Keratinocyte (primary cell): ENCODE results near the gene DCP1A. TPM values are rescaled to one million over a fixed set of nuclear protein-coding genes. Genes with fewer than 3 reads are reported as not detected.

Source experiments
- DNase-seq: peaks from one replicate; pipeline ENCODE4 v3.0.0-alpha.2; 2011; ENCODE audit warnings: low read depth, missing footprints, low spot score
- FAIRE-seq: peaks from 2 replicates; lab custom pipeline; 2011; peaks lifted over from hg19 to GRCh38; lab: Jason Lieb, UNC
- H2AFZ ChIP-seq: 2 replicates; pipeline ENCODE4 v1.6.0; 2012; ENCODE audit warnings: low read length, control low read depth, inconsistent platforms; ENCODE audit not compliant: control insufficient read depth
- H3K27ac ChIP-seq: 2 replicates; pipeline ENCODE4 v1.5.1; 2011; ENCODE audit warnings: low read length; ENCODE audit not compliant: control insufficient read depth, insufficient read depth
- H3K27me3 ChIP-seq: 3 replicates; pipeline ENCODE4 v1.6.0; 2011; ENCODE audit warnings: low read length; ENCODE audit not compliant: control insufficient read depth, insufficient read depth; ENCODE audit errors: extremely low read depth
- H3K36me3 ChIP-seq, 2 experiments: 2 replicates in 1 of 2; 3 replicates in 1 of 2; pipeline ENCODE4 v1.5.1; 2011; ENCODE audit warnings: low read length in 2 of 2, mild to moderate bottlenecking in 1 of 2; ENCODE audit not compliant: control insufficient read depth in 2 of 2, insufficient read depth in 2 of 2; ENCODE audit errors: extremely low read depth in 1 of 2
- H3K4me1 ChIP-seq: 3 replicates; pipeline ENCODE4 v1.5.1; 2011; ENCODE audit warnings: low read length; ENCODE audit not compliant: control insufficient read depth, insufficient read depth; ENCODE audit errors: extremely low read depth
- H3K4me2 ChIP-seq: 3 replicates; pipeline ENCODE4 v1.6.0; 2011; ENCODE audit warnings: low read depth, low read length; ENCODE audit not compliant: control insufficient read depth, insufficient read depth; ENCODE audit errors: extremely low read depth
- H3K4me3 ChIP-seq, 3 experiments: fragments of 200-600 bp in 1 of 3; sonication (generic) in 1 of 3; 2 replicates in 2 of 3; 3 replicates in 1 of 3; pipeline ENCODE4 v1.5.1; 2011 to 2016; ENCODE audit warnings: low read length in 3 of 3, mild to moderate bottlenecking in 3 of 3, control low read depth in 2 of 3, inconsistent platforms in 1 of 3, low read depth in 1 of 3, mixed read lengths in 1 of 3, mixed run types in 1 of 3, moderate library complexity in 1 of 3; ENCODE audit not compliant: control insufficient read depth in 2 of 3, insufficient read depth in 2 of 3; ENCODE audit errors: extremely low read depth in 1 of 3
- H3K79me2 ChIP-seq: 2 replicates; pipeline ENCODE4 v1.6.0; 2012; ENCODE audit warnings: low read length; ENCODE audit not compliant: control insufficient read depth, insufficient read depth
- H3K9ac ChIP-seq: 3 replicates; pipeline ENCODE4 v1.6.0; 2011; ENCODE audit warnings: low read length; ENCODE audit not compliant: control insufficient read depth, insufficient read depth; ENCODE audit errors: extremely low read depth
- H3K9me1 ChIP-seq: 3 replicates; pipeline ENCODE4 v1.6.0; 2011; ENCODE audit warnings: low read length; ENCODE audit not compliant: control insufficient read depth, insufficient read depth; ENCODE audit errors: extremely low read depth
- H3K9me3 ChIP-seq: 2 replicates; pipeline ENCODE4 v1.5.1; 2012; ENCODE audit warnings: low read depth, low read length; ENCODE audit not compliant: control insufficient read depth
- H4K20me1 ChIP-seq: 3 replicates; pipeline ENCODE4 v1.6.0; 2011; ENCODE audit warnings: low read length; ENCODE audit not compliant: control insufficient read depth, insufficient read depth; ENCODE audit errors: extremely low read depth
- CTCF ChIP-seq, 3 experiments: IDR thresholded peaks in 1 of 3; conservative IDR thresholded peaks in 1 of 3; optimal IDR thresholded peaks in 1 of 3; 2 replicates in 2 of 3; 3 replicates in 1 of 3; pipeline versions ENCODE3 to v1.5.1; 2011; ENCODE audit warnings: low read length in 3 of 3, mild to moderate bottlenecking in 3 of 3, moderate library complexity in 2 of 3, control low read depth in 1 of 3, inconsistent platforms in 1 of 3; ENCODE audit not compliant: insufficient read depth in 2 of 3; ENCODE audit errors: extremely low read depth in 1 of 3
- EZH2 ChIP-seq: IDR thresholded peaks from one replicate; pipeline ENCODE4 v1.6.1; 2012; ENCODE audit warnings: inconsistent platforms, mild to moderate bottlenecking, low read length, moderate library complexity
- dilution Hi-C: fragments of 300-500 bp; cut with MboI; formaldehyde crosslinking; loops from one replicate; pipeline ENCODE4 v1.7.0; 2020; ENCODE audit warnings: low sequenced_read_pairs; ENCODE audit not compliant: extremely low pct_ligation_motif_present
- polyA plus RNA-seq, 5 experiments: library from polyadenylated mRNA; depleted of rRNA in 3 of 5; stranded (reverse) in 3 of 5; stranded (forward) in 1 of 5; unstranded in 1 of 5; fragments of >200 nt; gene quantifications; 1 replicate in 1 of 5; 2 replicates in 3 of 5; 3 replicates in 1 of 5; pipeline versions ENCODE4 v1.2.1 to v1.2.3, GENCODE V29; 2011 to 2012; ENCODE audit warnings: missing spikeins in 2 of 5, low read depth in 1 of 5, low replicate concordance in 1 of 5

Gene DCP1A
- polyA plus RNA-seq, 1 donor (not counting 4 experiments of a cell fraction or from before 2014, with no cell fraction given) = 15.0 TPM

DNA sequence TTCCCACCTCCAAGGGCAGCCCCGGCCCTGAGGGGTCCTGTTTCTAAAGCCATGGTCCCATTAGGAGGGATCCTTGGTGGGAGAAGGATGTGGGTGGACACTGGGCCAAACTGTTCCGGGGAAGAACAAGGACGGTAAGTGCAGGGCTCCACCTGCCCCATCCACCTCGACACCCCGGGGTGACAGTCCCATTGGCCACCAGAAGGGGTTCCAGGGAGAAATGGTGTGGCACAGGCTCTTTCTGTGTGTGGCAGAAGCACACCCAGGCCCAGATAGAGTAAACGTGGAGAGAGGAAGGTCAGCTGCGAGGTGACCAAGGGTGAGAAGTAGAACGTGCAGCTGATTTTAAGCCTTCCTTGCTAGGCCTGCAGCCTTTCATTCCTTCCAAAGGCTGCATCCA lies 103.6 kb downstream of the DCP1A start:
- Histone ChIP-seq H3K36me3 (peaks cover 38 to 47% of the 10 kb centered on the region in 2 experiments), H3K9me3 (no peaks in the 10 kb centered on the region), H3K4me1 (peaks cover 7% of the 10 kb centered on the region), H3K9me1 (peaks cover 16% of the 10 kb centered on the region), H4K20me1 (peaks cover 64% of the 10 kb centered on the region), H3K9ac (no peak overlapping the region), H3K4me3 (no peak overlapping the region), H2AFZ (no peak overlapping the region), H3K27me3 (no peaks in the 10 kb centered on the region), H3K4me2 (no peak overlapping the region), H3K79me2 (peaks cover 90% of the 10 kb centered on the region), H3K27ac (no peak overlapping the region)
- FAIRE-seq = no peak
- TF ChIP-seq EZH2 = no peak
- no peak for TF ChIP-seq CTCF (optimal IDR thresholded peaks at IDR 0.05 in 1 of 3, IDR thresholded peaks at IDR 0.05 in 1 of 3, conservative IDR thresholded peaks at IDR 0.05 in 1 of 3; ENCODE audit: extremely low read depth in 1 of 3, insufficient read depth in 2 of 3, low read length in 3 of 3)
- no peak for DNase-seq
- dilution Hi-C loops = no loop called here

DNA sequence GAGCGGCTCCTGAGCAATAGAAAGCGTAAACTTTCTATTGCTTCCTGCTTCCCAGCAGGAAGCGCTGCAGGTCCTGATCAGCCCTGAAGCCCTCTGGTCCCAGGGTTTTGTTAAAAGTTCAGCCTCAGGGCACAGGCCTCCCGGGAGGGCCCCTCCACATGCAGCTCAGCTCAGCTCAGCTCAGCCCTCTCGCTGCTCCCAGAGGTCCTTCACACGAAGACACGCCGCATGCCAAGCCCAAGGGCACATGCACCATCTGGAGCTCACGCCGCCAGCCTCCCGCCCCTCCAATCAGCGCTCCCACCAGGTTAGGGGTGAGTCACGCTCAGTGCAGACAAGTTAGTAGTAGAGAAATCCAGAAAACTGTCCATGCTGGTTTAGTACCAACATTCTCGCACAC lies 104.2 kb downstream of the DCP1A start:
- Histone ChIP-seq H3K27me3 (no peaks in the 10 kb centered on the region), H3K4me2 (no peak overlapping the region), H3K27ac (no peak overlapping the region), H3K79me2 (peaks cover 84% of the 10 kb centered on the region), H2AFZ (no peak overlapping the region), H4K20me1 (peaks cover 58% of the 10 kb centered on the region), H3K4me3 (no peak overlapping the region), H3K9me1 (peaks cover 16% of the 10 kb centered on the region), H3K9me3 (no peaks in the 10 kb centered on the region), H3K4me1 (peaks cover 13% of the 10 kb centered on the region), H3K36me3 (peaks cover 42 to 47% of the 10 kb centered on the region in 2 experiments), H3K9ac (no peak overlapping the region)
- no peak for DNase-seq
- dilution Hi-C loops = no loop called here
- TF ChIP-seq CTCF (optimal IDR thresholded peaks at IDR 0.05 in 1 of 3, IDR thresholded peaks at IDR 0.05 in 1 of 3, conservative IDR thresholded peaks at IDR 0.05 in 1 of 3; ENCODE audit: extremely low read depth in 1 of 3, insufficient read depth in 2 of 3, low read length in 3 of 3) = no peak
- FAIRE-seq = no peak
